ENCODE data around the gene ANP32E. TPM values are rescaled to one million over a fixed set of nuclear protein-coding genes. Genes with fewer than 3 reads are reported as not detected.

Gene ANP32E
- total and polyA plus RNA-seq, 9 of the 15 experiments (the other 6 are each of a cell fraction or from before 2014, with no cell fraction given), result 60.4 to 197 (median 104) TPM

- TF ChIP-seq ZBTB43 (CRISPR knock-in tag; IDR thresholded peaks at IDR 0.05) (peak; percentile 96), ZNF384 (IDR thresholded peaks at IDR 0.05; ENCODE audit: low read depth, low read length) (peak; percentile 13; the same call in 1 of the 2 replicates), LCOR (CRISPR knock-in tag; IDR thresholded peaks at IDR 0.05) (peak; percentile 10; the same call in 1 of the 2 replicates), DDX20 (tag; IDR thresholded peaks at IDR 0.05; ENCODE audit: low read depth) (no peak), ZSCAN32 (CRISPR knock-in tag; IDR thresholded peaks at IDR 0.05) (no peak), SP2 (IDR thresholded peaks at IDR 0.05; ENCODE audit: extremely low read depth, low read depth, low read length, poor library complexity, severe bottlenecking) (peak; percentile 86), KLF1 (tag; IDR thresholded peaks at IDR 0.05) (no peak), ATF4 (CRISPR knock-in tag; IDR thresholded peaks at IDR 0.05) (no peak; the same call in 1 of the 2 replicates), RBM14 (IDR thresholded peaks at IDR 0.05; ENCODE audit: borderline replicate concordance, insufficient read depth, low read depth, low read length) (no peak), KLF10 (CRISPR knock-in tag; IDR thresholded peaks at IDR 0.05) (no peak), ZNF766 (CRISPR knock-in tag; conservative IDR thresholded peaks at IDR 0.05) (peak; percentile 79; the same call in 1 of the 2 replicates), CCAR2 (IDR thresholded peaks at IDR 0.05; ENCODE audit: low read depth, low read length) (0 out of 2 replicates have a peak, but pooled peaks have one; percentile 63), GATAD2A (IDR thresholded peaks at IDR 0.05) (peak; percentile 99), POLR2A (conservative IDR thresholded peaks at IDR 0.05) (peak; percentile 99), ZNF324 (CRISPR knock-in tag; IDR thresholded peaks at IDR 0.05) (no peak), HCFC1 (IDR thresholded peaks at IDR 0.05; ENCODE audit: low read depth, low read length) (peak; percentile 29; the same call in 1 of the 2 replicates), MED1 (CRISPR knock-in tag; IDR thresholded peaks at IDR 0.05; ENCODE audit: borderline replicate concordance) (no peak), ZC3H11A (IDR thresholded peaks at IDR 0.05; ENCODE audit: low read depth, low read length) (no peak), ELF2 (CRISPR knock-in tag; IDR thresholded peaks at IDR 0.05) (no peak), POLR2AphosphoS2 (IDR thresholded peaks at IDR 0.05; ENCODE audit: low read length) (peak; percentile 74; the same call in 1 of the 2 replicates), NEUROD1 (IDR thresholded peaks at IDR 0.05; ENCODE audit: borderline replicate concordance, low read depth, low read length, partially characterized antibody) (peak; percentile 97), SOX6 (IDR thresholded peaks at IDR 0.05) (peak; percentile 47; the same call in 1 of the 2 replicates), TRIM24 (IDR thresholded peaks at IDR 0.05) (peak in 1 of 2 experiments; percentile 61; a peak in 2 of 4 replicates), NKRF (IDR thresholded peaks at IDR 0.05; ENCODE audit: borderline replicate concordance) (peak; percentile 66), PRMT5 (CRISPR knock-in tag; IDR thresholded peaks at IDR 0.05) (no peak)
Observed at GRCh38 chr1:150235852-150236613, at the start of gene ANP32E (continued).

Measured in K562 (cell line).